ENCODE data around the gene SLC12A4. TPM values are rescaled to one million over a fixed set of nuclear protein-coding genes. Genes with fewer than 3 reads are reported as not detected.
"Not testable (repeated sequence)": the region's sequence is repeated elsewhere in the genome, so short reads cannot be mapped to it uniquely, and the experiment has no call there.

Gene SLC12A4
- total RNA-seq, 2 experiments from 2014 or later = 37.9 to 40.0 TPM

DNA sequence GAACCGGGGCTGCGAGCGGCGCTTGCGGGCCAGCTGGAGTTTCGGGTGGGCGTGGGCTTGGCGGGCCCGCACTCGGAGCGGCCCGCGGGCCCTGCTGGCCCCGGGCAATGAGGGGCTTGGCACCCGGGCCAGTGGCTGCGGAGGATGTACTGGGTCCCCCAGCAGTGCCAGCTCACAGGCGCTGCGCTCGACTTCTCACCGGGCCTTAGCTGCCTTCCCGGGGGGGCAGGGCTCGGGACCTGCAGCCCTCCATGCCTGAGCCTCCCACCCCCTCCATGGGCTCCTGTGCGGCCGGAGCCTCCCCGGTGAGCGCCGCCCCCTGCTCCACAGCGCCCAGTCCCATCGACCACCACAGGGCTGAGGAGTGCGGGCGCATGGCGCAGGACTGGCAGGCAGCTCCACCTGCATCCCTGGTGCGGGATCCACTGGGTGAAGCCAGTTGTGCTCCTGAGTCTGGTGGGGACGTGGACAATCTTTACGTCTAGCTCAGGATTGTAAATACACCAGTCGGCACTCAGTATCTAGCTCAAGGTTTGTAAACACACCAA lies 29.9 kb upstream of the SLC12A4 start:
- H3K9me3 Mint-ChIP-seq, DNase-seq, H3K4me3 Mint-ChIP-seq, H3K27me3 Mint-ChIP-seq: not testable (repeated sequence)
- Mint-ChIP-seq H3K4me1 (peaks cover 58% of the 10 kb centered on the region), H3K36me3 (ENCODE audit: low read depth) (peaks cover 12% of the 10 kb centered on the region), H3K27ac (peak overlapping the region; percentile 89)
- ChIA-PET POLR2A (interaction anchor here (0.9 to 4.0 kb wide), 10 partner anchors 14 to 87 kb away, joined by 3 to 36 read pairs (median 6); partner anchors contain the start of genes DDX28, DUS2, NFATC3 and PSMB10), CTCF (interaction anchor here (0.7 to 3.5 kb wide), 7 partner anchors 10 to 87 kb away, joined by 3 to 16 read pairs (median 4); partner anchors contain the start of genes DDX28, DUS2, LCAT and NFATC3)

- Mint-ChIP-seq H3K27ac (no peak overlapping the region), H3K4me3 (no peak overlapping the region), H3K4me1 (peaks cover 66% of the 10 kb centered on the region), H3K9me3 (peaks cover 9% of the 10 kb centered on the region), H3K27me3 (no peaks in the 10 kb centered on the region), H3K36me3 (ENCODE audit: low read depth) (peaks cover 12% of the 10 kb centered on the region)
- ChIA-PET POLR2A (interaction anchor here (3.3 kb wide), 1 partner anchor 25 kb away, joined by 27 read pairs; the partner anchor contains the start of genes DDX28 and DUS2), CTCF (interaction anchor here (0.6 to 4.7 kb wide), 6 partner anchors 9 to 44 kb away, joined by 3 to 36 read pairs (median 3); no protein-coding TSS in a partner anchor)
- DNase-seq = no peak
Measured at GRCh38 chr16:67996666-67997065, 28.2 kb upstream of the SLC12A4 start.

DNA sequence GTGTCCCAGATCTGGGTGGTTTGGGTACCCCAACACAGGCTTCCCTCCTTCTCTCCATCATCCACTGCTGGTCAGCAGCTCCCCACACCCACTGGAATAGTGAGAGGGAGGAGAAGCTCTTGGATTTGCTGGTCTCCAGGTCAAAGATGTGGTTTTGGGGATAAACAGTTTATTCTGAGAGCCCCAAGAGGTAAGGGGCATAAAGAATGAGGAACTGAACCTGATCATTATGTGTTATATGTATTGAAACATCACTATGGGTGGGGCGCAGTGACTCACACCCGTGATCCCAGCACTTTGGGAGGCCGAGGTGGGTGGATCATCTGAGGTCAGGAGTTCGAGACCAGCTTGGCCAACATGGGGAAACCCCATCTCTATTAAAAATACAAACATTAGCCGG lies 27.0 kb upstream of the SLC12A4 start:
- H3K27me3 Mint-ChIP-seq = no peaks in the 10 kb centered on the region
- no peak overlapping the region for H3K4me3 Mint-ChIP-seq
- H3K4me1 Mint-ChIP-seq = peaks cover 58% of the 10 kb centered on the region
- peaks cover 9% of the 10 kb centered on the region for H3K9me3 Mint-ChIP-seq
- CTCF ChIA-PET = interaction anchor here (0.6 to 4.7 kb wide), 4 partner anchors 10 to 45 kb away, joined by 3 to 36 read pairs (median 6); no protein-coding TSS in a partner anchor
- POLR2A ChIA-PET = interaction anchor here (0.8 to 3.3 kb wide), 5 partner anchors 10 to 59 kb away, joined by 3 to 27 read pairs (median 4); partner anchors contain the start of genes DDX28, DUS2 and PSMB10
- peak; percentile 28 for DNase-seq
- peaks cover 12% of the 10 kb centered on the region for H3K36me3 Mint-ChIP-seq (ENCODE audit: low read depth)
- H3K27ac Mint-ChIP-seq = peak overlapping the region; percentile 81

DNA sequence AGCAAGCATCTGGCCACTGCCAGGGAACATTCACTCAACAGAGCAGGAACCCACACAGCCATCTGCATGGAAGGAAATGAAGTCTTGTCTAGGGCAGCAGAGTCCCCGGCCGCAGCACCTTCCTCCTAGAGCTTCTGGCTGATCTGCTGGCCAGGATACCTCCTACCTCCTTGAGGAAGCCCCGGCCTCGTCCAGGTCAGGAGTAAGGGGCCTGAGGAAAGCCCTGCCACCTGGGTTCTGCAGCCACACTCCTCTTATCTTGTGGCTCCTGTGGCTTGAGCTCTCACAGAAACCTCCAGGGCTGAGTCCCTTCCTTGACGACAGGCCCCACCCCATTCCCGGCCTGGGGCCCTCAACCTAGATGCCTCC lies 25.6 kb upstream of the SLC12A4 start:
- DNase-seq = peak; percentile 33
- H3K27ac Mint-ChIP-seq = peak overlapping the region; percentile 97
- ChIA-PET CTCF (interaction anchor here (1.0 to 4.7 kb wide), 11 partner anchors 10 to 173 kb away, joined by 3 to 36 read pairs (median 4); partner anchors contain the start of genes DDX28 and DUS2), POLR2A (interaction anchor here (1.0 to 3.3 kb wide), 6 partner anchors 9 to 69 kb away, joined by 3 to 27 read pairs (median 6); partner anchors contain the start of genes DDX28, DUS2 and PSMB10)
- not testable (repeated sequence) for H3K9me3 Mint-ChIP-seq; H3K27me3 Mint-ChIP-seq; H3K36me3 Mint-ChIP-seq (ENCODE audit: low read depth)
- H3K4me3 Mint-ChIP-seq = peak overlapping the region; percentile 71
- H3K4me1 Mint-ChIP-seq = peaks cover 46% of the 10 kb centered on the region

- CTCF ChIA-PET = interaction anchor here (1.0 to 4.7 kb wide), 11 partner anchors 9 to 174 kb away, joined by 3 to 36 read pairs (median 4); partner anchors contain the start of genes DDX28 and DUS2
- Mint-ChIP-seq H3K9me3 (peaks cover 3% of the 10 kb centered on the region), H3K36me3 (ENCODE audit: low read depth) (peaks cover 3% of the 10 kb centered on the region), H3K27ac (peak overlapping the region; percentile 97), H3K27me3 (no peaks in the 10 kb centered on the region), H3K4me1 (peaks cover 41% of the 10 kb centered on the region), H3K4me3 (peak overlapping the region; percentile 71)
- peak; percentile 85 for DNase-seq
- POLR2A ChIA-PET = interaction anchor here (1.0 to 3.3 kb wide), 6 partner anchors 9 to 70 kb away, joined by 3 to 27 read pairs (median 6); partner anchors contain the start of genes DDX28, DUS2 and PSMB10
Measured at GRCh38 chr16:67993207-67994039, 25.0 kb upstream of the SLC12A4 start.

DNA sequence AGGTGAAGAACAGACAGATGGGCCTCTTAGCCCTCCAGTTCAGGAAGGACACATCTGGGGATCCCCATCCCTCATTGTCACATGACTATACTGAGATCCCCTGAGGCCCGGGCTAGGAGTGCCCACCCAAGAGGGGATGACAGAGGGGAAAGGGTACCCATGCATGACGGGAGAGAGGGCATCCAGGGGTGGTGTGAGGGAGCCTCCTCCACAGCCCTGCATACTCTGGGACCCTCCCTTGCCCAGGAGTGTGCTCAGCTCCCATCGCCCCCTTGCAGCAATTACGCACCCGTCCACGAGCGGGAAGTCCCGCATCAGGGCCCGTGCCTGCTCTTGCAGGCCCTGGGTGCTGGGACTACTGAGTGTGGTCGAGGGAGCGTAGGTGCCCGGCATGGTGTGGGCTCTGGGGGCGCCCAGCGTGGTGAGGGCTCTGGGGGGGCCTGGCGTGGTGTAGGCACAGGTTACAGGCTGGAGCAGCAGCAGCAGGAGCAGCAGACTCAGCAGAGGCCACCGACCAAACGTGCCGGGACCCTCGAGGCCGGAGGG lies 24.3 kb upstream of the SLC12A4 start:
- H3K4me3 Mint-ChIP-seq = no peak overlapping the region
- peaks cover 3% of the 10 kb centered on the region for H3K9me3 Mint-ChIP-seq
- ChIA-PET POLR2A (interaction anchor here (1.2 to 1.4 kb wide), 2 partner anchors 10 to 12 kb away, joined by 4 to 5 read pairs; no protein-coding TSS in a partner anchor), CTCF (interaction anchor here (1.3 to 4.7 kb wide), 3 partner anchors 10 to 77 kb away, joined by 3 to 36 read pairs (median 5); no protein-coding TSS in a partner anchor)
- H3K27me3 Mint-ChIP-seq = no peaks in the 10 kb centered on the region
- DNase-seq = no peak
- no peak overlapping the region for H3K27ac Mint-ChIP-seq
- H3K36me3 Mint-ChIP-seq (ENCODE audit: low read depth) = peaks cover 3% of the 10 kb centered on the region
- H3K4me1 Mint-ChIP-seq = peaks cover 44% of the 10 kb centered on the region

DNA sequence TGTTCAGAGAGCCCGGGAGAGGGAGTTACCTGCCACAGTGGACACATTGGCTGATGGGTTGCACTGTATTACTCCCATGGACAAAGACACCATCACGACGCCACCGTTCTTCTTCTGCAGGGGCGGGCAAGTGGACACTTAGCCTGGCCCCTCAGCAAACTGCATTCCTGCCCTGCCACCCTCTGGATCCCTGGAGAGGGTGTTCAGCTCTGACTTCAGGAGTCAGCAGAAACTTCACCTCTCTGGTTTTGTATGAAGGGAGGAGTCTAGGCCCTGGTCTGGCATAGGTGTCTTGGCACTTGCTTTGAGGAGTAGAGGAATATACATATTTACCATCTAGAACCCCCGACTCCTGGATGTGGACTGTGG lies 21.6 kb upstream of the SLC12A4 start:
- Mint-ChIP-seq H3K9me3 (no peaks in the 10 kb centered on the region), H3K4me1 (peaks cover 29% of the 10 kb centered on the region), H3K27ac (no peak overlapping the region), H3K4me3 (no peak overlapping the region), H3K36me3 (ENCODE audit: low read depth) (no peaks in the 10 kb centered on the region), H3K27me3 (no peaks in the 10 kb centered on the region)
- CTCF ChIA-PET = interaction anchor here (1.1 kb wide), 1 partner anchor 17 kb away, joined by 3 read pairs; no protein-coding TSS in a partner anchor
- POLR2A ChIA-PET = interaction anchor here (1.5 to 1.9 kb wide), 2 partner anchors 16 to 33 kb away, joined by 3 to 8 read pairs; partner anchors contain the start of genes DDX28 and DUS2
- no peak for DNase-seq

DNA sequence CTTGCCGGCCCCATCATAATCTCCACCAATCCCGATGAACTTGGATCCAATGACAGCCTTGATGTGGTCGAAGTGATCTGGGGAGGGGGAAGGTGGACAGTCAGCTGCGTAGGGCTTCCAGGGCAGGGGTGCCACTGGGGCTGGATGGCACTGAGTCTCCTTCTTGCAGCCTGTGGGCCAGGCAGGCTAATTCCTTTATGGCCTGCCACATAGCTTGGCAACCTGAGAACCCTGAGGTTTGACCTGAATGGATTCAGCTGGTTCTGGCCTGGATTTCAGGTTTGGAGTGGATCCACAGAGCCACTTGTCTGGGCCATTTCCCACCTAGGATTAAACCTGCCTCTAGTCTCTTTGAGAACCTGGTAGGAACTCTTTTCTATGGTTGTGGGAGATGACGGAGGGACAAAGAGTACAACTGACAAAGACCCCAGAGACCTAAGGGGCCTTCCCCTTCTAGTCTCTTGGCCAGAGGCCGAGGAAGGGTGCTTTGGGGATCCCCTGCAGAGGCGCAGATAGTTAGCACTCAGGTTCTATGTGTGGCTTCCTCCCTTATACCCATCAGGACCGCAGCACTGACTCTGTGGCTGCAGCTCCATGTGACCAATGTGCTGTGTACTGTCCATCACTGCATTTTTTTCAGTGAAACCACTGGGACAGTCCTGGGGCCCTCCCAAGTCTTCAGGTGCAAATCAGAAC lies 21.0 kb upstream of the SLC12A4 start:
- DNase-seq = no peak
- H3K27ac Mint-ChIP-seq = no peak overlapping the region
- POLR2A ChIA-PET = interaction anchor here (1.9 kb wide), 1 partner anchor 33 kb away, joined by 8 read pairs; the partner anchor contains the start of genes DDX28 and DUS2
- no peak overlapping the region for H3K4me3 Mint-ChIP-seq
- CTCF ChIA-PET = interaction anchor here (1.3 kb wide), 1 partner anchor 9 kb away, joined by 4 read pairs; the partner anchor contains the start of gene DPEP2
- no peaks in the 10 kb centered on the region for H3K36me3 Mint-ChIP-seq (ENCODE audit: low read depth)
- H3K27me3 Mint-ChIP-seq = no peaks in the 10 kb centered on the region
- H3K4me1 Mint-ChIP-seq = peaks cover 31% of the 10 kb centered on the region
- no peaks in the 10 kb centered on the region for H3K9me3 Mint-ChIP-seq

DNA sequence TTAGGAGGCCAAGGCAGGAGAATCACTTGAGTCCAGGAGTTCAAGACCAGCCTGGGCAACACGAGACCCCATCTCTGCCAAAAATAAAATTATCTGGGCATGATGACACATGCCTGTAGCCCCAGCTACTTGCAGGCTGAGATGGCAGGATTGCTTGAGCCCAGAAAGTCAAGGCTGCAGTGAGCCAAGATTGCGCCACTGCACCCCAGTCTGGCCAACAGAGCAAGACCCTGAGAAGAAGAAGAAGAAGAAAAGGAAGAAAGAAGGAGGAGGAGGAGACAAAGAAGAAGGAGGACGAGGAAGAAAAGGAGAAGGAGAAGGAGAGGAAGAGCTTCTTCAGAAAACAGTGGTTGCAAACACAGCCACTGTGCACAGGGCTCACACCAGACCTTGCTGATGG lies 20.2 kb upstream of the SLC12A4 start:
- H3K27ac Mint-ChIP-seq = no peak overlapping the region
- H3K36me3 Mint-ChIP-seq (ENCODE audit: low read depth) = no peaks in the 10 kb centered on the region
- ChIA-PET CTCF (interaction anchor here (1.1 to 1.3 kb wide), 2 partner anchors 10 to 54 kb away, joined by 3 to 4 read pairs; partner anchors contain the start of gene DPEP2), POLR2A (interaction anchor here (0.8 to 1.9 kb wide), 2 partner anchors 11 to 34 kb away, joined by 3 to 8 read pairs; partner anchors contain the start of genes DDX28, DPEP2 and DUS2)
- H3K27me3 Mint-ChIP-seq = no peaks in the 10 kb centered on the region
- H3K4me3 Mint-ChIP-seq = no peak overlapping the region
- no peak for DNase-seq
- H3K4me1 Mint-ChIP-seq = peaks cover 34% of the 10 kb centered on the region
- no peaks in the 10 kb centered on the region for H3K9me3 Mint-ChIP-seq

DNA sequence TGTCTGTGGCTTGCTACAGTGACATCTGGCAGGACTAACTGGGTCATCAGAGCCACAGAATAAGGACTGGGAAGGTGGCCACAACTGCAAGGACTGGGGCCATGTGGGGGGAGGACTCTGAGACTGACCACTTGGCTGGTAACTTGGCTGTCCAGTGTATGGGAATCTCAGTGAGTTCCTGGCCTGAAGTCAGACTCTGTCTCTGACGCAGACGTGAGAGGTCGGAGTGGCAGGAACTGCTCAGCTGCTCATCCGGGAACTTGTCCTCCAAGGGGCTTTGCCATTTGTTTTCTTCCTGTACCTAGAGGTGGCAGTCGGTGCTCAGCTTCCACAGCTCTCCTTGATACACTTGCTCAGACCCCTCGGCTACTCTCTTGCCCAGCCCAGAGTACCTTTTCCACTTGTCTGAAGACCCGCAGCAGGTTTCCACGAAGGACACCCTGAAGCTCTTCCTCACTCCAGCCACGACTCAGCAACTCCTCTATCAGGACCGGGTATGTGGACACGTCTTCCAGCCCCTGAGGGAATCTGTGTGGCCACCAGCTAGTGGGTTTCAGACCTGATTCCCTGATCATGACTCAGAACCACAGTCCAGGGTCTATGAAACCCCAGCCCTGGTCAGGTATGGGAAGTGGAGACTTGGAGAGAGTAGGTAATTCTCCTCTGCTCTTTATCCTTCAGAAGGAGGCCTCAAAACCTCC lies 19.2 kb upstream of the SLC12A4 start:
- no peaks in the 10 kb centered on the region for H3K27me3 Mint-ChIP-seq
- H3K4me3 Mint-ChIP-seq = no peak overlapping the region
- H3K36me3 Mint-ChIP-seq (ENCODE audit: low read depth) = no peaks in the 10 kb centered on the region
- POLR2A ChIA-PET = interaction anchor here (1.7 to 2.3 kb wide), 2 partner anchors 36 to 51 kb away, joined by 5 to 8 read pairs; partner anchors contain the start of genes DUS2 and PSMB10
- H3K27ac Mint-ChIP-seq = peak overlapping the region; percentile 0
- H3K4me1 Mint-ChIP-seq = peaks cover 35% of the 10 kb centered on the region
- no peak for DNase-seq
- CTCF ChIA-PET = interaction anchor here (0.6 to 1.1 kb wide), 3 partner anchors 7 to 11 kb away, joined by 3 read pairs; no protein-coding TSS in a partner anchor
- no peaks in the 10 kb centered on the region for H3K9me3 Mint-ChIP-seq

- Mint-ChIP-seq H3K9me3 (no peaks in the 10 kb centered on the region), H3K4me3 (no peak overlapping the region), H3K27ac (no peak overlapping the region), H3K36me3 (ENCODE audit: low read depth) (no peaks in the 10 kb centered on the region), H3K27me3 (no peaks in the 10 kb centered on the region), H3K4me1 (peaks cover 32% of the 10 kb centered on the region)
- POLR2A ChIA-PET = interaction anchor here (1.7 to 2.3 kb wide), 2 partner anchors 37 to 51 kb away, joined by 5 to 8 read pairs; partner anchors contain the start of genes DUS2 and PSMB10
- no peak for DNase-seq
- CTCF ChIA-PET = interaction anchor here (0.6 to 1.1 kb wide), 4 partner anchors 8 to 54 kb away, joined by 3 to 5 read pairs (median 3); no protein-coding TSS in a partner anchor
Measured at GRCh38 chr16:67986949-67987348, 18.5 kb upstream of the SLC12A4 start.

Data from activated CD4-positive, alpha-beta memory T cell treated with anti-CD3 and anti-CD28 coated beads, Interleukin-2, amount 10 ng/mL, durations not matched to agents 7 days and 5 days (primary cell).